Superior temporal gyrus (tissue), 1 donor: ENCODE results near the gene INPP5J.
"Not testable (repeated sequence)": the region's sequence is repeated elsewhere in the genome, so short reads cannot be mapped to it uniquely, and the experiment has no call there.

Source experiments
- DNase-seq: peaks from one replicate; pipeline ENCODE4 v3.0.0-alpha.2; 2016; ENCODE audit errors: extremely low spot score

The INPP5J gene

GRCh38 chr22:31122532-31123291 is at the start of gene INPP5J:
INPP5J (plus strand) TSS chr22:31122966; CDS start chr22:31123015, 49 bp downstream.
- peak; percentile 63 for DNase-seq

- DNase-seq = not testable (repeated sequence)
Observed at GRCh38 chr22:31073125-31073524, 49.6 kb upstream of the INPP5J start.

- DNase-seq = not testable (repeated sequence)
Observed at GRCh38 chr22:31073545-31074145, 49.1 kb upstream of the INPP5J start.

GRCh38 chr22:31075961-31076360 is 46.8 kb upstream of the INPP5J start:
- DNase-seq = no peak

- DNase-seq = no peak
Observed at GRCh38 chr22:31077681-31078080, 45.1 kb upstream of the INPP5J start.

- DNase-seq = not testable (repeated sequence)
Observed at GRCh38 chr22:31078389-31078788, 44.4 kb upstream of the INPP5J start.

GRCh38 chr22:31079095-31079642 is 43.6 kb upstream of the INPP5J start:
- DNase-seq = no peak

- DNase-seq = no peak
Observed at GRCh38 chr22:31080164-31080847, 42.5 kb upstream of the INPP5J start.

GRCh38 chr22:31080848-31081649 is 41.7 kb upstream of the INPP5J start, which contains the start of gene SMTN:
SMTN (plus strand) TSS chr22:31081318; CDS start chr22:31083259, 1,941 bp downstream.
- DNase-seq = peak; percentile 71

GRCh38 chr22:31081963-31082605 is 40.7 kb upstream of the INPP5J start:
- no peak for DNase-seq

GRCh38 chr22:31082606-31083376 is 40.0 kb upstream of the INPP5J start:
- no peak for DNase-seq

- DNase-seq = no peak
Observed at GRCh38 chr22:31083377-31083768, 39.4 kb upstream of the INPP5J start.

GRCh38 chr22:31083923-31084810 is 38.6 kb upstream of the INPP5J start:
- no peak for DNase-seq

- peak; percentile 80 for DNase-seq
Observed at GRCh38 chr22:31084811-31085492, 37.8 kb upstream of the INPP5J start.

- DNase-seq = peak; percentile 81
Observed at GRCh38 chr22:31085493-31085824, 37.3 kb upstream of the INPP5J start.

- DNase-seq = no peak
Observed at GRCh38 chr22:31085928-31086327, 36.8 kb upstream of the INPP5J start.

- DNase-seq = no peak
Observed at GRCh38 chr22:31086703-31087330, 35.9 kb upstream of the INPP5J start.

GRCh38 chr22:31087744-31088215 is 35.0 kb upstream of the INPP5J start:
- no peak for DNase-seq
